ENCODE results near the gene MTMR2. TPM values are rescaled to one million over a fixed set of nuclear protein-coding genes. Genes with fewer than 3 reads are reported as not detected.

The MTMR2 gene
- total and polyA plus RNA-seq, 4 donors: 11.6 to 53.7 (median 24.4) TPM

DNA sequence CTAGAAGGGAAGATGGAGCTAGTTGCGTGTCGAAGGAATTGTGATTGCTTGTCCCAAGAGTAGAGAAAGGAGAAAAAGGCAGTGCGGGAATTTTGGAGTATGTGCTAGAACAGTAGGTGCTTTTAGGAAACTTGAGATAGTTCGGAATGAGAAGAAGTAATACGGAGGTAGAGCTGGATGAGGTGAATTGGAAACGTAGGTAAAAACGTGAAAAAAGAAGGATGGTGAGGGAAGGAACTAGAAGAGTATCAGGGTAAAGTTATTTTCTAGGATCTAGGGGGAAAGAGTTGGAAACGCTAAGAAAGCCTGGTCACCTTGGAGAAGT is 132.2 kb downstream of the MTMR2 start:
- no peaks in the 10 kb centered on the region for H3K27me3 ChIP-seq (ENCODE audit: control insufficient read depth in 3 of 3, insufficient read depth in 3 of 3, low read length in 2 of 3)
- TF ChIP-seq, protein P1, sequence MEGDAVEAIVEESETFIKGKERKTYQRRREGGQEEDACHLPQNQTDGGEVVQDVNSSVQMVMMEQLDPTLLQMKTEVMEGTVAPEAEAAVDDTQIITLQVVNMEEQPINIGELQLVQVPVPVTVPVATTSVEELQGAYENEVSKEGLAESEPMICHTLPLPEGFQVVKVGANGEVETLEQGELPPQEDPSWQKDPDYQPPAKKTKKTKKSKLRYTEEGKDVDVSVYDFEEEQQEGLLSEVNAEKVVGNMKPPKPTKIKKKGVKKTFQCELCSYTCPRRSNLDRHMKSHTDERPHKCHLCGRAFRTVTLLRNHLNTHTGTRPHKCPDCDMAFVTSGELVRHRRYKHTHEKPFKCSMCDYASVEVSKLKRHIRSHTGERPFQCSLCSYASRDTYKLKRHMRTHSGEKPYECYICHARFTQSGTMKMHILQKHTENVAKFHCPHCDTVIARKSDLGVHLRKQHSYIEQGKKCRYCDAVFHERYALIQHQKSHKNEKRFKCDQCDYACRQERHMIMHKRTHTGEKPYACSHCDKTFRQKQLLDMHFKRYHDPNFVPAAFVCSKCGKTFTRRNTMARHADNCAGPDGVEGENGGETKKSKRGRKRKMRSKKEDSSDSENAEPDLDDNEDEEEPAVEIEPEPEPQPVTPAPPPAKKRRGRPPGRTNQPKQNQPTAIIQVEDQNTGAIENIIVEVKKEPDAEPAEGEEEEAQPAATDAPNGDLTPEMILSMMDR (IDR thresholded peaks at IDR 0.05; ENCODE audit: control extremely low read depth, extremely low read depth): no peak
- 37 to 59% methylated on average over 8 of the region's 8 CpGs for WGBS, 2 donors
- DNase-seq (no peak), ATAC-seq (ENCODE audit: insufficient read depth, low FRiP score) (no peak)
- H3K4me3 ChIP-seq: no peak overlapping the region
- H3K27ac ChIP-seq (ENCODE audit: low read depth in 1 of 2, low read length in 1 of 2): no peak overlapping the region
- peaks cover 0 to 23% (median 14%) of the 10 kb centered on the region in 5 donors for H3K4me1 ChIP-seq (ENCODE audit: control insufficient read depth in 5 of 5, insufficient read depth in 5 of 5, low read length in 5 of 5)
- no peaks in the 10 kb centered on the region for H3K9me3 ChIP-seq (ENCODE audit: control insufficient read depth in 4 of 4, insufficient read depth in 3 of 4, low read length in 3 of 4)
- peaks cover 0 to 6% (median under 1%) of the 10 kb centered on the region in 4 donors for H3K36me3 ChIP-seq (ENCODE audit: control insufficient read depth in 4 of 4, insufficient read depth in 4 of 4, low read length in 4 of 4)
- peak overlapping the region; percentile 92 to 94 for H3K9ac ChIP-seq (ENCODE audit: insufficient read depth in 1 of 2, low read length in 2 of 2)

DNA sequence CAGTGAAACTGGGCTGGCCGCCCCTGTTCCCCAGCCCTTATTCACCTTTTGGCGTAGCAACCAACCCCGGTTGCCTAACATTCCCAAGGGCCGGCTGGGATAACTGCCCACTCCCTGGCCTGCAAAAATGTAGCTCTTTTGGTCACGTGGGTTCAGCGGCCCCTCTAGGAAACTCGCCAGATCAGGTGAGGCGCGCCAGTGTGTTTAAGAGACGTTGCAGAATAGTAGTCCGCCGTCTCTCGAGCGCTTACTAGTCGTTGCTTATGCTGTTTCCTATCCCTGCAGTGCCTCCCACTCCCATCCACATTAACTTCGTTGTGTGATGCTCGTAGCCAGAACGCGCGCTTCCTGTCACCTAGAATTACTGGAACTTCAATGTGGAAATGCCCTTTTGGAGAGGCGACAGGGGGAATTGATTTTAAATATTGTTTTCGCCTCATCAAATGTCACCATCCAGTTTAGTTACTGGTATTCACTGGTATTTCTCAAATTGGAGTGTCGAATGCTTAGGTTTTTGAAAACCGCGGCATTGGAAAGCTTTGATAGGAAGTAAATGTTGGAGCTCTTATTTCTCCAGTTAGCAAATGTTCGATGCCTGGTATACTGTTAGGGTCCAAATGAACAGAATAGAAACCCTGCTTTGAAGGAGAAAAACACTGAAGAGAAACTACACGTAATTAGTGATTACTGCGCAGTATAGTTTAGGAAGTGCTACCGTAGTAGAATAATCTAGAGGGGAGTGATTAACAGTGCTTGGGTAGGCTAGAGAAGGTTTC is 132.8 kb downstream of the MTMR2 start:
- Histone ChIP-seq H3K27me3 (ENCODE audit: control insufficient read depth in 3 of 3, insufficient read depth in 3 of 3, low read length in 2 of 3) (no peaks in the 10 kb centered on the region), H3K9me3 (ENCODE audit: control insufficient read depth in 4 of 4, insufficient read depth in 3 of 4, low read length in 3 of 4) (no peaks in the 10 kb centered on the region), H3K27ac (ENCODE audit: low read depth in 1 of 2, low read length in 1 of 2) (peak overlapping the region; percentile 87 to 98), H3K9ac (ENCODE audit: insufficient read depth in 1 of 2, low read length in 2 of 2) (peak overlapping the region; percentile 92 to 94), H3K4me1 (ENCODE audit: control insufficient read depth in 5 of 5, insufficient read depth in 5 of 5, low read length in 5 of 5) (peaks cover 0 to 23% (median 14%) of the 10 kb centered on the region in 5 donors), H3K36me3 (ENCODE audit: control insufficient read depth in 4 of 4, insufficient read depth in 4 of 4, low read length in 4 of 4) (peaks cover 0 to 8% (median 3%) of the 10 kb centered on the region in 4 donors), H3K4me3 (peak overlapping the region; percentile 87)
- peak; percentile 74 to 84 (median 83) for DNase-seq
- ATAC-seq (ENCODE audit: insufficient read depth, low FRiP score): peak; percentile 3
- WGBS, 2 donors: 2 to 3% methylated on average over 29 of the region's 29 CpGs
- TF ChIP-seq, protein P1 (IDR thresholded peaks at IDR 0.05; ENCODE audit: control extremely low read depth, extremely low read depth): no peak

DNA sequence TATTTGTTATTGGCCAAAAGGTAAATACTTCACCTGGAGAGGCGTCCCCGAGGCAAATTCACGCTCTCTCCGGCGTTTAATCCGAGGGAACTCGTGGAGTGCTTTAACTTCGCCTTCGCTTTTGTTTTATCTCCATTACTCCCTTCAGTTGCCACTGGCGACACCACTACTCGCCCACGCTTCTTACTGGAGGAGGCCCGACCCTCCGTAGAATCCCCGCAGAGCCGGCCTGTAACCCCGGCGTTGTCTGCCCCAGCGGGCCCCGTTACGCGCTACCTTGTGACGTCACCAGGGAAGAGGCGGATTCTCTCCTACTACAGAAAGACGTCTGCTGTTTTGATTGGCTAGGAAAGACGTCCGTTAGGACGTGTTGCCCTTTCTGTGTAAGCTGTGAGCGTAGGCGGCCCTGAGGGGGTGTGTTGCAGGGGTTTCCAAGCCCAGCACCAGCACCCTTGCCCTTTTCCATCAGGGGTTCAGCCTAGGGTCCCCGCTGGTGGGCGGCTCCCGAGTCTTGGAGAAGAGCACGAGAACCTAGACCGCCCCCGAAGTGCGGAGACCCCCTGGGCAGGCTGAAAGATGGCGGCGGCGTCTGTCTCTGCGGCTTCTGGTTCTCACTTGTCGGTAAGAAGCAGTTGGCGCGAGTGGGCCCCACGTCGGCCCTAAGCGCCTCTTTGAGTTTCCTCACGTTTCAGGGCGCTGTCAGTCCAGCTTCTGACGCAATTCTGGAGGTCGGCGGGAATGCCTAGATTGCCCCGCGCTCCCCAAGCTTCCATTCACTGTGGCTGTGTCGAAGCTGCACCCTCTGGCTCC is 133.6 kb downstream of the MTMR2 start, which contains the start of gene CEP57:
TSS of gene CEP57 (plus strand) at position 376 of the 810 bp plus-strand sequence. CDS start at position 577, 201 bp downstream.
- H3K36me3 ChIP-seq (ENCODE audit: control insufficient read depth in 4 of 4, insufficient read depth in 4 of 4, low read length in 4 of 4): peaks cover 0 to 13% (median 8%) of the 10 kb centered on the region in 4 donors
- peak within 1 kb of the TSS; percentile 87 for H3K4me3 ChIP-seq
- peak within 1 kb of the TSS; percentile 92 to 94 for H3K9ac ChIP-seq (ENCODE audit: insufficient read depth in 1 of 2, low read length in 2 of 2)
- H3K9me3 ChIP-seq (ENCODE audit: control insufficient read depth in 4 of 4, insufficient read depth in 3 of 4, low read length in 3 of 4): no peaks in the 10 kb centered on the region
- 0% methylated on average over 53 to 55 of the region's 55 CpGs for WGBS, 2 donors
- TF ChIP-seq, protein P1 (IDR thresholded peaks at IDR 0.05; ENCODE audit: control extremely low read depth, extremely low read depth): no peak
- peak within 1 kb of the TSS; percentile 87 to 98 for H3K27ac ChIP-seq (ENCODE audit: low read depth in 1 of 2, low read length in 1 of 2)
- peaks cover 0 to 23% (median 14%) of the 10 kb centered on the region in 5 donors for H3K4me1 ChIP-seq (ENCODE audit: control insufficient read depth in 5 of 5, insufficient read depth in 5 of 5, low read length in 5 of 5)
- peak; percentile 87 for ATAC-seq (ENCODE audit: insufficient read depth, low FRiP score)
- no peaks in the 10 kb centered on the region for H3K27me3 ChIP-seq (ENCODE audit: control insufficient read depth in 3 of 3, insufficient read depth in 3 of 3, low read length in 2 of 3)
- DNase-seq: peak; percentile 97 to 99 (median 99)
